Fibroblast of mammary gland (primary cell): ENCODE results near the gene SNX8.

ENCODE experiments used
- DNase-seq: peaks from one replicate; pipeline ENCODE4 v3.0.0-alpha.2; 2010; ENCODE audit warnings: low read depth
- H3K4me3 ChIP-seq: 2 replicates; pipeline ENCODE4 v1.5.1; 2011; ENCODE audit warnings: low read depth, mild to moderate bottlenecking, low read length, moderate library complexity; ENCODE audit not compliant: control insufficient read depth
- CTCF ChIP-seq: conservative IDR thresholded peaks from 2 replicates; pipeline ENCODE4 v1.5.1; 2011; ENCODE audit warnings: low read depth, low read length, inconsistent platforms; ENCODE audit not compliant: control insufficient read depth, insufficient read depth

The SNX8 gene

GRCh38 chr7:2301511-2301863 is 12.8 kb downstream of the SNX8 start:
- no peak overlapping the region for H3K4me3 ChIP-seq
- DNase-seq = no peak
- TF ChIP-seq CTCF = no peak

- no peak overlapping the region for H3K4me3 ChIP-seq
- no peak for DNase-seq
- TF ChIP-seq CTCF = no peak
Observed at GRCh38 chr7:2299870-2300512, 14.2 kb downstream of the SNX8 start.

DNA sequence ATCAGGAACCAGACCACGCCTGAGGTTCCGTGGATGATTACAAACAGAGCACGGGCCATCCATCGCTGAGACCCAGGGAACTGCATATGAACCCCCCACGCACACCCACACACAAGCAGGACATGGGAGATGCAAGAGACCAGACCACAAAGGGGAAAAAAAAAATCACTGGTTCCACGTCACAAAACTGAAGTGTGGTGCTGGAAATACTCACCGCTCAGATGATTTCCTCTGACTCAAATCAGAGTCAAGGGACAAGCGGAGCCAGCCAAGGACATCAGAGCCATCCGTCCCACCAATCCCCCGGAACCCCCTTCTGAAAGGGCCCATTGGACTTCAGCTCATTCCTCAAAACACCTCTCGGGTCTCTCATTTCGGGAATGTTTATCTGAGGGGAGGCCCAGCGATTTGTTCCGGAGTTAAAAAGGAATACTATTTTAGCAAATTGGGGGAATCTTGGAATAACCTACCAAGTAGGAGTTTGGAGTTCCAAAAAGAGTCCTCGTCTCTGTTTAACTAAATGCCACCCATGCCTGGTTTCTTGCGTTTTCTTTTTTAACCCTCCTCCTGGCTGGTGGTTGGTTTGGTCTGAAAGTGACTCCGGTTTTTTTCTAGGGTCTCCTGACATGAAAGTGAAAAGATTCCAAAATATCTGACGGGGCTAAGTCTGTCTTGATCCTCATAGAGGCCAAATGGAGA is 15.0 kb downstream of the SNX8 start:
- no peak for TF ChIP-seq CTCF
- H3K4me3 ChIP-seq = no peak overlapping the region
- DNase-seq = peak; percentile 95

GRCh38 chr7:2296832-2297231 is 17.4 kb downstream of the SNX8 start:
- H3K4me3 ChIP-seq = no peak overlapping the region
- TF ChIP-seq CTCF = no peak
- no peak for DNase-seq

GRCh38 chr7:2295936-2296620 is 18.2 kb downstream of the SNX8 start:
- H3K4me3 ChIP-seq = no peak overlapping the region
- TF ChIP-seq CTCF = no peak
- DNase-seq = no peak

- no peak for TF ChIP-seq CTCF
- H3K4me3 ChIP-seq = no peak overlapping the region
- DNase-seq = no peak
Observed at GRCh38 chr7:2290877-2291276, 23.4 kb downstream of the SNX8 start.
